Keratinocyte (primary cell): Measurements from ENCODE around the gene NDUFAF5. TPM values are rescaled to one million over a fixed set of nuclear protein-coding genes. Genes with fewer than 3 reads are reported as not detected.

ENCODE experiments used
- DNase-seq: peaks from one replicate; pipeline ENCODE4 v3.0.0-alpha.2; 2011; ENCODE audit warnings: low read depth, missing footprints, low spot score
- FAIRE-seq: peaks from 2 replicates; lab custom pipeline; 2011; peaks lifted over from hg19 to GRCh38; lab: Jason Lieb, UNC
- H2AFZ ChIP-seq: 2 replicates; pipeline ENCODE4 v1.6.0; 2012; ENCODE audit warnings: low read length, control low read depth, inconsistent platforms; ENCODE audit not compliant: control insufficient read depth
- H3K27ac ChIP-seq: 2 replicates; pipeline ENCODE4 v1.5.1; 2011; ENCODE audit warnings: low read length; ENCODE audit not compliant: control insufficient read depth, insufficient read depth
- H3K27me3 ChIP-seq: 3 replicates; pipeline ENCODE4 v1.6.0; 2011; ENCODE audit warnings: low read length; ENCODE audit not compliant: control insufficient read depth, insufficient read depth; ENCODE audit errors: extremely low read depth
- H3K36me3 ChIP-seq, 2 experiments: 2 replicates in 1 of 2; 3 replicates in 1 of 2; pipeline ENCODE4 v1.5.1; 2011; ENCODE audit warnings: low read length in 2 of 2, mild to moderate bottlenecking in 1 of 2; ENCODE audit not compliant: control insufficient read depth in 2 of 2, insufficient read depth in 2 of 2; ENCODE audit errors: extremely low read depth in 1 of 2
- H3K4me1 ChIP-seq: 3 replicates; pipeline ENCODE4 v1.5.1; 2011; ENCODE audit warnings: low read length; ENCODE audit not compliant: control insufficient read depth, insufficient read depth; ENCODE audit errors: extremely low read depth
- H3K4me2 ChIP-seq: 3 replicates; pipeline ENCODE4 v1.6.0; 2011; ENCODE audit warnings: low read depth, low read length; ENCODE audit not compliant: control insufficient read depth, insufficient read depth; ENCODE audit errors: extremely low read depth
- H3K4me3 ChIP-seq, 3 experiments: fragments of 200-600 bp in 1 of 3; sonication (generic) in 1 of 3; 2 replicates in 2 of 3; 3 replicates in 1 of 3; pipeline ENCODE4 v1.5.1; 2011 to 2016; ENCODE audit warnings: low read length in 3 of 3, mild to moderate bottlenecking in 3 of 3, control low read depth in 2 of 3, inconsistent platforms in 1 of 3, low read depth in 1 of 3, mixed read lengths in 1 of 3, mixed run types in 1 of 3, moderate library complexity in 1 of 3; ENCODE audit not compliant: control insufficient read depth in 2 of 3, insufficient read depth in 2 of 3; ENCODE audit errors: extremely low read depth in 1 of 3
- H3K79me2 ChIP-seq: 2 replicates; pipeline ENCODE4 v1.6.0; 2012; ENCODE audit warnings: low read length; ENCODE audit not compliant: control insufficient read depth, insufficient read depth
- H3K9ac ChIP-seq: 3 replicates; pipeline ENCODE4 v1.6.0; 2011; ENCODE audit warnings: low read length; ENCODE audit not compliant: control insufficient read depth, insufficient read depth; ENCODE audit errors: extremely low read depth
- H3K9me1 ChIP-seq: 3 replicates; pipeline ENCODE4 v1.6.0; 2011; ENCODE audit warnings: low read length; ENCODE audit not compliant: control insufficient read depth, insufficient read depth; ENCODE audit errors: extremely low read depth
- H3K9me3 ChIP-seq: 2 replicates; pipeline ENCODE4 v1.5.1; 2012; ENCODE audit warnings: low read depth, low read length; ENCODE audit not compliant: control insufficient read depth
- H4K20me1 ChIP-seq: 3 replicates; pipeline ENCODE4 v1.6.0; 2011; ENCODE audit warnings: low read length; ENCODE audit not compliant: control insufficient read depth, insufficient read depth; ENCODE audit errors: extremely low read depth
- EZH2 ChIP-seq: IDR thresholded peaks from one replicate; pipeline ENCODE4 v1.6.1; 2012; ENCODE audit warnings: inconsistent platforms, mild to moderate bottlenecking, low read length, moderate library complexity
- dilution Hi-C: fragments of 300-500 bp; cut with MboI; formaldehyde crosslinking; loops from one replicate; pipeline ENCODE4 v1.7.0; 2020; ENCODE audit warnings: low sequenced_read_pairs; ENCODE audit not compliant: extremely low pct_ligation_motif_present
- polyA plus RNA-seq, 5 experiments: library from polyadenylated mRNA; depleted of rRNA in 3 of 5; stranded (reverse) in 3 of 5; stranded (forward) in 1 of 5; unstranded in 1 of 5; fragments of >200 nt; gene quantifications; 1 replicate in 1 of 5; 2 replicates in 3 of 5; 3 replicates in 1 of 5; pipeline versions ENCODE4 v1.2.1 to v1.2.3, GENCODE V29; 2011 to 2012; ENCODE audit warnings: missing spikeins in 2 of 5, low read depth in 1 of 5, low replicate concordance in 1 of 5
- TF ChIP-seq, protein P1 (sequence below), 3 experiments: IDR thresholded peaks in 1 of 3; conservative IDR thresholded peaks in 1 of 3; optimal IDR thresholded peaks in 1 of 3; 2 replicates in 2 of 3; 3 replicates in 1 of 3; pipeline versions ENCODE3 to v1.5.1; 2011; ENCODE audit warnings: low read length in 3 of 3, mild to moderate bottlenecking in 3 of 3, moderate library complexity in 2 of 3, control low read depth in 1 of 3, inconsistent platforms in 1 of 3; ENCODE audit not compliant: insufficient read depth in 2 of 3; ENCODE audit errors: extremely low read depth in 1 of 3

The NDUFAF5 gene
- polyA plus RNA-seq, 1 donor (not counting 4 experiments of a cell fraction or from before 2014, with no cell fraction given) = 26.4 TPM

DNA sequence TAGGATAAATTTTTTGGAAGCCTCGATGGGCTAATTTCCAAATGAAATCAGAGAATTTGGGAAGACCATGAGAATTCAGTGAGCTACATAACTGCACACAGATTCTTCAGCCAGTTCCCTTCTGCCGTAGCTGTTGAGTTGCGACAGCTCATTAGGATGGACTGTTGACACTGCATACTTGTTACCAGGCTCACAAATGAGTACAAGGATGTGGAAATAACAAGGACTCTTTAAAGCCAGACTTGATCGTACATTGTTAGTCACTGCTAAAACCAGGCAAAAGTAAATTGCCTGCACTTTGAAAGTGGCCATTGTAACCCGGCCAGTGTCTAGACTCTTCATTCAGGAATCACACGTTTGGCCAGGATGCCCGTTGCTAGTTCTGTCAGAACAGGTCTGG, 37.0 kb downstream of the NDUFAF5 start:
- H3K36me3 ChIP-seq = peaks cover 0 to 5% of the 10 kb centered on the region in 2 experiments
- no peak overlapping the region for H3K9ac ChIP-seq
- H3K4me3 ChIP-seq = no peak overlapping the region
- no peaks in the 10 kb centered on the region for H3K9me3 ChIP-seq
- H3K4me2 ChIP-seq = no peak overlapping the region
- no peaks in the 10 kb centered on the region for H3K79me2 ChIP-seq
- DNase-seq (no peak), FAIRE-seq (no peak)
- H3K4me1 ChIP-seq = no peaks in the 10 kb centered on the region
- dilution Hi-C loops = no loop called here
- H2AFZ ChIP-seq = no peak overlapping the region
- H4K20me1 ChIP-seq = no peaks in the 10 kb centered on the region
- H3K27ac ChIP-seq = no peak overlapping the region
- TF ChIP-seq, protein P1, sequence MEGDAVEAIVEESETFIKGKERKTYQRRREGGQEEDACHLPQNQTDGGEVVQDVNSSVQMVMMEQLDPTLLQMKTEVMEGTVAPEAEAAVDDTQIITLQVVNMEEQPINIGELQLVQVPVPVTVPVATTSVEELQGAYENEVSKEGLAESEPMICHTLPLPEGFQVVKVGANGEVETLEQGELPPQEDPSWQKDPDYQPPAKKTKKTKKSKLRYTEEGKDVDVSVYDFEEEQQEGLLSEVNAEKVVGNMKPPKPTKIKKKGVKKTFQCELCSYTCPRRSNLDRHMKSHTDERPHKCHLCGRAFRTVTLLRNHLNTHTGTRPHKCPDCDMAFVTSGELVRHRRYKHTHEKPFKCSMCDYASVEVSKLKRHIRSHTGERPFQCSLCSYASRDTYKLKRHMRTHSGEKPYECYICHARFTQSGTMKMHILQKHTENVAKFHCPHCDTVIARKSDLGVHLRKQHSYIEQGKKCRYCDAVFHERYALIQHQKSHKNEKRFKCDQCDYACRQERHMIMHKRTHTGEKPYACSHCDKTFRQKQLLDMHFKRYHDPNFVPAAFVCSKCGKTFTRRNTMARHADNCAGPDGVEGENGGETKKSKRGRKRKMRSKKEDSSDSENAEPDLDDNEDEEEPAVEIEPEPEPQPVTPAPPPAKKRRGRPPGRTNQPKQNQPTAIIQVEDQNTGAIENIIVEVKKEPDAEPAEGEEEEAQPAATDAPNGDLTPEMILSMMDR (optimal IDR thresholded peaks at IDR 0.05 in 1 of 3, IDR thresholded peaks at IDR 0.05 in 1 of 3, conservative IDR thresholded peaks at IDR 0.05 in 1 of 3; ENCODE audit: extremely low read depth in 1 of 3, insufficient read depth in 2 of 3, low read length in 3 of 3) = no peak
- no peak for TF ChIP-seq EZH2
- no peaks in the 10 kb centered on the region for H3K9me1 ChIP-seq
- H3K27me3 ChIP-seq = no peaks in the 10 kb centered on the region

DNA sequence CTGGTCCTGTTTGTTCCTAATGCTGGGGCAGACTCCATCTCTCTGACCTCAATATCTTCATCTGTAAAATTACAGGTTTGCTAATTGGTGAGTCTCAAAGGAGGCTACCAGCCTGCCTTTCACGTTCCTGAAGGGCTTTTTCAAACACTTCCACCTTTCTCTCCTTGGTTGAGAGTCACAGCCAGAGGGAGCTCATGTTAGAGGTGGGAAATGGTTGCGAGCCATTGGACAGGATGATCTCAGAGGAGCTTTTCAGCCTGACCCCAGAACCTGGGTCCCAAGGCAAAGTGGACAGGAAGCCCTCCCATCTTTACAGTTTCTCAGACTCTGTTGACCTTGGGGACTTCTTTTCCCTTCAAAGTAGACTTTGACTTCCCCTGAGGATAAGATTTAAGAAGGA, 37.6 kb downstream of the NDUFAF5 start:
- no peak overlapping the region for H3K27ac ChIP-seq
- H4K20me1 ChIP-seq = no peaks in the 10 kb centered on the region
- peaks cover 0 to 5% of the 10 kb centered on the region in 2 experiments for H3K36me3 ChIP-seq
- DNase-seq = no peak
- no peaks in the 10 kb centered on the region for H3K4me1 ChIP-seq
- no peak overlapping the region for H3K4me2 ChIP-seq
- H3K9me3 ChIP-seq = no peaks in the 10 kb centered on the region
- TF ChIP-seq, protein P1 (optimal IDR thresholded peaks at IDR 0.05 in 1 of 3, IDR thresholded peaks at IDR 0.05 in 1 of 3, conservative IDR thresholded peaks at IDR 0.05 in 1 of 3; ENCODE audit: extremely low read depth in 1 of 3, insufficient read depth in 2 of 3, low read length in 3 of 3) = no peak
- no peak for TF ChIP-seq EZH2
- no peaks in the 10 kb centered on the region for H3K79me2 ChIP-seq
- no peaks in the 10 kb centered on the region for H3K9me1 ChIP-seq
- FAIRE-seq = no peak
- no peak overlapping the region for H3K9ac ChIP-seq
- no peaks in the 10 kb centered on the region for H3K27me3 ChIP-seq
- H2AFZ ChIP-seq = no peak overlapping the region
- no peak overlapping the region for H3K4me3 ChIP-seq
- dilution Hi-C loops = no loop called here
